Measurements from ENCODE around the gene ALLC. TPM values are rescaled to one million over a fixed set of nuclear protein-coding genes. Genes with fewer than 3 reads are reported as not detected.

Gene ALLC
- total and polyA plus RNA-seq, 10 of the 15 experiments (the other 5 are each of a cell fraction or from before 2014, with no cell fraction given), result 0.05 TPM; not detected in 9

GRCh38 chr2:3743951-3744555 lies 86.1 kb downstream of the ALLC start:
- no peaks in the 10 kb centered on the region for H3K79me2 ChIP-seq (ENCODE audit: control insufficient read depth, insufficient read depth, low read length)
- no peaks in the 10 kb centered on the region for H4K20me1 ChIP-seq (ENCODE audit: control insufficient read depth, insufficient read depth)
- no peaks in the 10 kb centered on the region for H3K9me3 ChIP-seq (replicated peaks; ENCODE audit: control insufficient read depth, insufficient read depth, low read length)

More at GRCh38 chr2:3743951-3744555, 86.1 kb downstream of the ALLC start:
- CTCF ChIA-PET, result interaction anchor here (1.4 kb wide), 1 partner anchor 16 kb away, joined by 4 read pairs; no protein-coding TSS in a partner anchor
- H3K4me2 ChIP-seq (ENCODE audit: control insufficient read depth, insufficient read depth), result no peak overlapping the region
- no peaks in the 10 kb centered on the region for H3K36me3 ChIP-seq (ENCODE audit: control insufficient read depth in 2 of 2, insufficient read depth in 2 of 2, low read length in 1 of 2)
- H3K4me3 ChIP-seq, result no peak overlapping the region
- no peak for TF ChIP-seq SMAD5 (IDR thresholded peaks at IDR 0.05; ENCODE audit: low read depth)
- TF ChIP-seq POLR2AphosphoS5 (IDR thresholded peaks at IDR 0.05; ENCODE audit: low read length), result no peak
- no peak for TF ChIP-seq MLLT1 (IDR thresholded peaks at IDR 0.05)
- TF ChIP-seq ZNF687 (IDR thresholded peaks at IDR 0.05), result no peak
- no peak for TF ChIP-seq BCLAF1 (IDR thresholded peaks at IDR 0.05)
- no peak for TF ChIP-seq SRF (IDR thresholded peaks at IDR 0.05; ENCODE audit: low read depth in 2 of 2, low read length in 2 of 2)
- TF ChIP-seq ATF7 (IDR thresholded peaks at IDR 0.05; ENCODE audit: low read depth), result no peak
- no peak for TF ChIP-seq NR2C2 (IDR thresholded peaks at IDR 0.05; ENCODE audit: borderline replicate concordance, control insufficient read depth, insufficient read length, low read depth)
- no peak for TF ChIP-seq ZSCAN29 (IDR thresholded peaks at IDR 0.05)
- no peak for TF ChIP-seq CBX3 (IDR thresholded peaks at IDR 0.05; ENCODE audit: borderline replicate concordance, low read depth)
- TF ChIP-seq STAT1 (conservative IDR thresholded peaks at IDR 0.05), result no peak
- no TSS peak for BruUV-seq (replicated peaks)
- no peak for ATAC-seq
- H3K4me1 ChIP-seq (ENCODE audit: control insufficient read depth, insufficient read depth, low read length), result no peaks in the 10 kb centered on the region
- peaks cover 0 to 2% of the 10 kb centered on the region in 2 experiments; a peak in 2 of 4 replicates for H3K27me3 ChIP-seq (replicated peaks in 1 of 2; ENCODE audit: control insufficient read depth in 2 of 2, insufficient read depth in 2 of 2, low read length in 1 of 2)
- H3K27ac ChIP-seq (ENCODE audit: control insufficient read depth, insufficient read depth), result no peak overlapping the region
- in situ Hi-C loops (cut with MboI), result no loop called here
- SMC1A ChIA-PET (ENCODE audit: uncharacterized antibody, unreplicated experiment), result interaction anchor here (1.1 kb wide), 1 partner anchor 16 kb away, joined by 3 read pairs; no protein-coding TSS in a partner anchor
- POLR2A ChIA-PET, result no interaction called here
- intact Hi-C loops (cut with micrococcal nuclease; ENCODE audit: unreplicated experiment), result no loop called here
- FAIRE-seq, result no peak
- RAD21 ChIA-PET (ENCODE audit: unreplicated experiment), result no interaction called here
- H3K9ac ChIP-seq (ENCODE audit: control insufficient read depth, insufficient read depth, low read length), result no peak overlapping the region
- DNase-seq (ENCODE audit: low read depth, low spot score), result no peak
- H2AFZ ChIP-seq (ENCODE audit: control insufficient read depth, low read depth, low read length), result no peak overlapping the region
- 26% methylated on average over 12 of the region's 12 CpGs for WGBS (ENCODE audit: insufficient coverage, insufficient replicate concordance, low lambda C conversion rate, missing lambda C conversion rate)

Data from GM12878 (cell line).